B cell (primary cell): ENCODE results near the gene CCDC59. TPM values are rescaled to one million over a fixed set of nuclear protein-coding genes. Genes with fewer than 3 reads are reported as not detected.

Experiments
- ATAC-seq: fragments of 200-7000 bp; cut with Tn5 transposase; one replicate; pipeline ENCODE4 v1.10.0; 2021; ENCODE audit warnings: low read depth, mild to moderate bottlenecking, moderate number of reproducible peaks, moderate library complexity
- CTCF ChIA-PET: fragments of 350-600 bp; sonication (Branson Sonifier 250); formaldehyde crosslinking; loops from one replicate; lab custom pipeline; 2021; ENCODE audit warnings: antibody characterized with exemption, inconsistent platforms; lab: Charles Lee
- POLR2A ChIA-PET: fragments of 350-600 bp; sonication (Branson Sonifier 250); formaldehyde crosslinking; loops from one replicate; lab custom pipeline; 2021; ENCODE audit warnings: antibody characterized with exemption; lab: Charles Lee
- DNase-seq: peaks from one replicate; pipeline ENCODE4 v3.0.0; 2013
- H2AFZ ChIP-seq: 2 replicates; pipeline ENCODE4 v1.6.1; 2012; ENCODE audit warnings: mild to moderate bottlenecking, low read depth, low read length; ENCODE audit not compliant: insufficient read depth, poor library complexity, severe bottlenecking
- H3K27ac ChIP-seq, 2 donors: 1 replicate in 1 of 2; 2 replicates in 1 of 2; pipeline ENCODE4 v1.5.1; 2012 to 2013; ENCODE audit warnings: low read length in 2 of 2, mild to moderate bottlenecking in 2 of 2, moderate library complexity in 1 of 2
- H3K27me3 ChIP-seq, 4 experiments: fragments of 200-600 bp in 1 of 4; sonication (generic) in 1 of 4; replicated peaks in 1 of 4; 1 replicate in 2 of 4; 2 replicates in 2 of 4; pipeline versions ENCODE4 v1.6.1 to v1.7.0; 2013 to 2016; ENCODE audit warnings: low read length in 3 of 4, mild to moderate bottlenecking in 2 of 4, mixed read lengths in 1 of 4, moderate library complexity in 1 of 4; ENCODE audit not compliant: insufficient read depth in 4 of 4, control insufficient read depth in 3 of 4; ENCODE audit errors: control extremely low read depth in 1 of 4
- H3K36me3 ChIP-seq, 2 experiments: replicated peaks in 1 of 2; 1 replicate in 1 of 2; 2 replicates in 1 of 2; pipeline versions ENCODE4 v1.6.1 to v1.7.1; 2013; ENCODE audit warnings: low read length in 1 of 2; ENCODE audit not compliant: insufficient read depth in 2 of 2, control insufficient read depth in 1 of 2; ENCODE audit errors: control extremely low read depth in 1 of 2, extremely low read depth in 1 of 2
- H3K4me1 ChIP-seq, 2 donors: fragments of 200-600 bp in 1 of 2; sonication (generic) in 1 of 2; 1 replicate in 1 of 2; 2 replicates in 1 of 2; pipeline versions ENCODE4 v1.5.1 to v1.6.1; 2013 to 2017; ENCODE audit warnings: low read length in 2 of 2; ENCODE audit not compliant: control insufficient read depth in 2 of 2, insufficient read depth in 2 of 2
- H3K4me2 ChIP-seq: replicated peaks from 2 replicates; pipeline ENCODE3; 2012; ENCODE audit warnings: mild to moderate bottlenecking, low read depth, low read length; ENCODE audit not compliant: poor library complexity, severe bottlenecking
- H3K4me3 ChIP-seq, 5 experiments: fragments of 200-600 bp in 1 of 5; sonication (generic) in 1 of 5; 1 replicate in 3 of 5; 2 replicates in 2 of 5; pipeline versions ENCODE4 v1.5.1 to v1.7.0; 2011 to 2016; ENCODE audit warnings: low read length in 4 of 5, mild to moderate bottlenecking in 4 of 5, low read depth in 2 of 5, control low read depth in 1 of 5, moderate library complexity in 1 of 5; ENCODE audit not compliant: insufficient read depth in 1 of 5; ENCODE audit errors: control extremely low read depth in 1 of 5, extremely low read depth in 1 of 5
- H3K79me2 ChIP-seq: fragments of 200-600 bp; sonication (generic); one replicate; pipeline ENCODE4 v1.6.0; 2016; ENCODE audit warnings: low read length; ENCODE audit not compliant: control insufficient read depth, insufficient read depth
- H3K9ac ChIP-seq: fragments of 200-600 bp; sonication (generic); 2 replicates; pipeline ENCODE4 v1.6.1; 2017; ENCODE audit warnings: mild to moderate bottlenecking, low read length, moderate library complexity
- H3K9me3 ChIP-seq, 3 donors: one replicate each; pipeline versions ENCODE4 v1.6.1 to v1.7.1; 2013; ENCODE audit warnings: low read length in 2 of 3; ENCODE audit not compliant: control insufficient read depth in 2 of 3, insufficient read depth in 1 of 3; ENCODE audit errors: control extremely low read depth in 1 of 3
- H4K20me1 ChIP-seq: 2 replicates; pipeline ENCODE4 v1.6.0; 2012; ENCODE audit warnings: mild to moderate bottlenecking, low read length; ENCODE audit not compliant: insufficient read depth, control insufficient read depth, poor library complexity, severe bottlenecking
- H3K27ac Mint-ChIP-seq: one replicate; pipeline ENCODE4 v1.8.0; 2021; ENCODE audit warnings: mixed read lengths
- H3K27me3 Mint-ChIP-seq: one replicate; pipeline ENCODE4 v1.8.0; 2021; ENCODE audit warnings: mixed read lengths
- H3K4me1 Mint-ChIP-seq: one replicate; pipeline ENCODE4 v1.8.0; 2021; ENCODE audit warnings: mixed read lengths
- H3K4me3 Mint-ChIP-seq: one replicate; pipeline ENCODE4 v1.8.0; 2021; ENCODE audit warnings: mixed read lengths
- H3K9me3 Mint-ChIP-seq: one replicate; pipeline ENCODE4 v1.8.0; 2022; ENCODE audit warnings: mixed read lengths; ENCODE audit not compliant: insufficient read depth
- CTCF ChIP-seq: fragments of 200-600 bp; IDR thresholded peaks from one replicate; pipeline ENCODE4 v1.8.0; 2022; ENCODE audit warnings: antibody characterized with exemption, mild to moderate bottlenecking
- EZH2 ChIP-seq: IDR thresholded peaks from 2 replicates; pipeline ENCODE4 v1.6.1; 2012; ENCODE audit warnings: borderline replicate concordance, low read depth, mild to moderate bottlenecking, moderate library complexity, low read length; ENCODE audit not compliant: insufficient read depth, poor library complexity, severe bottlenecking
- WGBS: methylation state at CpG from one replicate; pipeline ENCODE4 v1.1.5; 2013; ENCODE audit warnings: missing lambda C conversion rate; ENCODE audit not compliant: insufficient coverage; 5-methylcytosine and 5-hydroxymethylcytosine counted together
- intact Hi-C: fragments of 100-400 bp; cut with micrococcal nuclease; formaldehyde crosslinking; loops from one replicate; pipeline ENCODE4 v1.10.0; 2022
- polyA plus RNA-seq: library from polyadenylated mRNA; depleted of rRNA; stranded (reverse); fragments of >200 nt; gene quantifications from 2 replicates; pipeline ENCODE4 v1.2.3, GENCODE V29; 2012
- total RNA-seq, 2 donors: library from RNA; stranded (reverse); fragments of 120-200 nt in 1 of 2; gene quantifications; 1 replicate in 1 of 2; 2 replicates in 1 of 2; pipeline versions ENCODE4 v1.2.3 to v1.2.4, GENCODE V29; 2013 to 2022

The CCDC59 gene
- total and polyA plus RNA-seq, 2 donors (not counting 1 experiment from before 2014, with no cell fraction given) = 54.7 to 55.0 TPM

DNA sequence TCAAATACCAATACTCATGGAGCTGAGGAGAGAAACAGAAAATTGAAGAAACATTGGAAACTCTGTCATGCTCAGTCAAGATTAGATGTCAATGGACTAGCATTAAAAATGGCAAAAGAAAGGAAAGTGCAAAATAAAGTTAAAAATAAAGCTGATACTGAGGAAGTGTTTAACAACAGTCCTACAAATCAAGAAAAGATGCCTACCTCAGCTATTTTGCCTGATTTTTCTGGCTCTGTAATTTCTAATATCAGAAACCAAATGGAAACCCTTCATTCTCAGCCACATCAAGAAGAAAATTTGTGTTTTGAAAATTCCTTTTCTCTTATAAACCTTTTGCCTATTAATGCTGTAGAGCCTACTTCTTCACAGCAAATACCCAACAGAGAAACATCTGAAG lies 40.7 kb upstream of the CCDC59 start:
- DNase-seq = no peak
- Mint-ChIP-seq H3K4me1 (no peaks in the 10 kb centered on the region), H3K4me3 (no peak overlapping the region), H3K27me3 (no peaks in the 10 kb centered on the region), H3K9me3 (no peaks in the 10 kb centered on the region), H3K27ac (no peak overlapping the region)
- Histone ChIP-seq H3K79me2 (no peaks in the 10 kb centered on the region), H3K4me1 (no peaks in the 10 kb centered on the region), H2AFZ (no peak overlapping the region), H3K27me3 (no peaks in the 10 kb centered on the region), H3K4me2 (no peak overlapping the region), H3K4me3 (no peak overlapping the region), H3K9me3 (no peaks in the 10 kb centered on the region), H3K36me3 (peaks cover 9 to 15% of the 10 kb centered on the region in 2 experiments), H3K9ac (no peak overlapping the region), H3K27ac (no peak overlapping the region), H4K20me1 (no peaks in the 10 kb centered on the region)
- intact Hi-C loops = no loop called here
- no peak for ATAC-seq
- CTCF ChIA-PET = no interaction called here
- POLR2A ChIA-PET = no interaction called here
- TF ChIP-seq EZH2 (no peak), CTCF (no peak)

- WGBS = no CpG with 5 or more reads among the region's 2 CpGs
- ATAC-seq = no peak
- intact Hi-C loops = no loop called here
- no peaks in the 10 kb centered on the region for H3K9me3 ChIP-seq
- no peaks in the 10 kb centered on the region for H3K4me1 ChIP-seq
- no peak overlapping the region for H3K27ac Mint-ChIP-seq
- ChIA-PET POLR2A (no interaction called here), CTCF (no interaction called here)
- no peaks in the 10 kb centered on the region for H3K9me3 Mint-ChIP-seq
- no peaks in the 10 kb centered on the region for H3K4me1 Mint-ChIP-seq
- no peak overlapping the region for H3K4me3 ChIP-seq
- no peak for DNase-seq
- H3K4me3 Mint-ChIP-seq = no peak overlapping the region
- no peaks in the 10 kb centered on the region for H3K27me3 Mint-ChIP-seq
- no peaks in the 10 kb centered on the region for H3K27me3 ChIP-seq
- no peak overlapping the region for H2AFZ ChIP-seq
- H4K20me1 ChIP-seq = no peaks in the 10 kb centered on the region
- no peaks in the 10 kb centered on the region for H3K79me2 ChIP-seq
- no peak for TF ChIP-seq CTCF
- TF ChIP-seq EZH2 = no peak
- no peak overlapping the region for H3K4me2 ChIP-seq
- no peak overlapping the region for H3K9ac ChIP-seq
- H3K27ac ChIP-seq = no peak overlapping the region
- H3K36me3 ChIP-seq = peaks cover 4% of the 10 kb centered on the region in 2 experiments
These were observed 25.9 kb upstream of the CCDC59 start for GRCh38 chr12:82383930-82384552.
